ENCODE data around the gene TENT4B. TPM values are rescaled to one million over a fixed set of nuclear protein-coding genes. Genes with fewer than 3 reads are reported as not detected.
A peak's percentile ranks its signal among the peaks of the same experiment; 100 is the strongest.
"Not testable (repeated sequence)": the region's sequence is repeated elsewhere in the genome, so short reads cannot be mapped to it uniquely, and the experiment has no call there.

Gene TENT4B
- polyA plus RNA-seq, 4 donors, result 14.8 to 20.4 (median 19.4) TPM

GRCh38 chr16:50153596-50154419, 702 bp downstream of the TENT4B start:
- DNase-seq (ENCODE audit: low read depth in 4 of 4, low spot score in 3 of 4), result no peak

GRCh38 chr16:50154420-50154950, 1.4 kb downstream of the TENT4B start:
- no peak for DNase-seq (ENCODE audit: low read depth in 4 of 4, low spot score in 3 of 4)

GRCh38 chr16:50155925-50156324, 2.8 kb downstream of the TENT4B start:
- no peak for DNase-seq (ENCODE audit: low read depth in 4 of 4, low spot score in 3 of 4)

GRCh38 chr16:50156590-50156989, 3.5 kb downstream of the TENT4B start:
- DNase-seq (ENCODE audit: low read depth in 4 of 4, low spot score in 3 of 4), result no peak

- no peak for DNase-seq (ENCODE audit: low read depth in 4 of 4, low spot score in 3 of 4)
Measured at GRCh38 chr16:50160495-50161164, 7.5 kb downstream of the TENT4B start.

- DNase-seq (ENCODE audit: low read depth in 4 of 4, low spot score in 3 of 4), result no peak
Measured at GRCh38 chr16:50161950-50162349, 8.8 kb downstream of the TENT4B start.

GRCh38 chr16:50165473-50165872, 12.4 kb downstream of the TENT4B start:
- no peak for DNase-seq (ENCODE audit: low read depth in 4 of 4, low spot score in 3 of 4)

- DNase-seq (ENCODE audit: low read depth in 4 of 4, low spot score in 3 of 4), result no peak
Measured at GRCh38 chr16:50166511-50167500, 13.7 kb downstream of the TENT4B start.

- DNase-seq (ENCODE audit: low read depth in 4 of 4, low spot score in 3 of 4), result no peak
Measured at GRCh38 chr16:50167556-50167955, 14.4 kb downstream of the TENT4B start.

- DNase-seq (ENCODE audit: low read depth in 4 of 4, low spot score in 3 of 4), result no peak
Measured at GRCh38 chr16:50169555-50170096, 16.5 kb downstream of the TENT4B start.

- DNase-seq (ENCODE audit: low read depth in 4 of 4, low spot score in 3 of 4), result not testable (repeated sequence)
Measured at GRCh38 chr16:50171773-50172172, 18.7 kb downstream of the TENT4B start.

- DNase-seq (ENCODE audit: low read depth in 4 of 4, low spot score in 3 of 4), result no peak
Measured at GRCh38 chr16:50172195-50172922, 19.3 kb downstream of the TENT4B start.

GRCh38 chr16:50173316-50173715, 20.2 kb downstream of the TENT4B start:
- no peak for DNase-seq (ENCODE audit: low read depth in 4 of 4, low spot score in 3 of 4)

GRCh38 chr16:50178491-50178941, 25.4 kb downstream of the TENT4B start:
- no peak for DNase-seq (ENCODE audit: low read depth in 4 of 4, low spot score in 3 of 4)

- no peak for DNase-seq (ENCODE audit: low read depth in 4 of 4, low spot score in 3 of 4)
Measured at GRCh38 chr16:50182441-50182840, 29.3 kb downstream of the TENT4B start.

- DNase-seq (ENCODE audit: low read depth in 4 of 4, low spot score in 3 of 4), result no peak
Measured at GRCh38 chr16:50183316-50183715, 30.2 kb downstream of the TENT4B start.

GRCh38 chr16:50185005-50185505, 31.9 kb downstream of the TENT4B start:
- DNase-seq (ENCODE audit: low read depth in 4 of 4, low spot score in 3 of 4), result peak in 1 of 4 donors; percentile 45

- no peak for DNase-seq (ENCODE audit: low read depth in 4 of 4, low spot score in 3 of 4)
Measured at GRCh38 chr16:50188619-50189136, 35.6 kb downstream of the TENT4B start.

- no peak for DNase-seq (ENCODE audit: low read depth in 4 of 4, low spot score in 3 of 4)
Measured at GRCh38 chr16:50190292-50190691, 37.2 kb downstream of the TENT4B start.
